Left lung (tissue), 10 donors: ENCODE measurements around the gene USF2. TPM values are rescaled to one million over a fixed set of nuclear protein-coding genes. Genes with fewer than 3 reads are reported as not detected.

Experiments used
- ATAC-seq: fragments of 200-7000 bp; cut with Tn5 transposase; one replicate; pipeline ENCODE4 v1.9.1; 2020; ENCODE audit warnings: moderate library complexity
- DNase-seq, 4 donors: peaks; one replicate each; pipeline ENCODE4 v3.0.0-alpha.2; 2013 to 2020
- H3K27ac ChIP-seq, 2 donors: fragments of 200-600 bp; sonication (generic) in 1 of 2; one replicate each; pipeline versions ENCODE4 v1.5.0 to v1.8.0; 2020 to 2021
- H3K27me3 ChIP-seq, 2 donors: fragments of 200-600 bp; sonication (generic) in 1 of 2; one replicate each; pipeline versions ENCODE4 v1.5.0 to v1.8.0; 2020 to 2021
- H3K36me3 ChIP-seq, 2 donors: fragments of 200-600 bp; sonication (generic) in 1 of 2; one replicate each; pipeline versions ENCODE4 v1.5.0 to v1.8.0; 2020 to 2021
- H3K4me1 ChIP-seq, 2 donors: fragments of 200-600 bp; one replicate each; pipeline ENCODE4 v1.8.0; 2021
- H3K4me3 ChIP-seq, 2 donors: fragments of 200-600 bp; sonication (generic) in 1 of 2; one replicate each; pipeline versions ENCODE4 v1.5.0 to v1.8.0; 2020 to 2021; ENCODE audit warnings: mild to moderate bottlenecking in 1 of 2
- H3K9me3 ChIP-seq, 2 donors: fragments of 200-600 bp; sonication (generic) in 1 of 2; one replicate each; pipeline versions ENCODE4 v1.5.0 to v1.8.0; 2020 to 2021
- intact Hi-C, 2 donors: fragments of 100-400 bp; cut with DNase I; formaldehyde crosslinking; loops; one replicate each; pipeline versions ENCODE4 v1.11.2 to v1.14.2; 2022
- polyA plus RNA-seq, 6 donors: library from polyadenylated mRNA; unstranded; fragments of 120-200 nt; gene quantifications; one replicate each; pipeline ENCODE4 v1.2.1, GENCODE V29; 2013; ENCODE audit not compliant: insufficient read length in 6 of 6
- total RNA-seq, 2 donors: library from RNA; stranded (reverse); fragmentation: NEBNext Ultra II Directional; extraction: Animal tissue kit (Norgen Biotek cat#: 25700); gene quantifications; one replicate each; pipeline ENCODE4 v1.2.1, GENCODE V29; 2021
- TF ChIP-seq, protein P1 (sequence below), 2 donors: fragments of 200-600 bp; sonication (generic) in 1 of 2; IDR thresholded peaks; one replicate each; pipeline versions ENCODE4 v1.5.0 to v1.8.0; 2021; ENCODE audit warnings: antibody characterized with exemption in 2 of 2
- donor health status: DM: no; HTN: yes; CAD: no.
- donor health status: DM: no; HTN: no; CAD: no.

Gene USF2
- total and polyA plus RNA-seq, 8 donors: 123 to 187 (median 162) TPM

DNA sequence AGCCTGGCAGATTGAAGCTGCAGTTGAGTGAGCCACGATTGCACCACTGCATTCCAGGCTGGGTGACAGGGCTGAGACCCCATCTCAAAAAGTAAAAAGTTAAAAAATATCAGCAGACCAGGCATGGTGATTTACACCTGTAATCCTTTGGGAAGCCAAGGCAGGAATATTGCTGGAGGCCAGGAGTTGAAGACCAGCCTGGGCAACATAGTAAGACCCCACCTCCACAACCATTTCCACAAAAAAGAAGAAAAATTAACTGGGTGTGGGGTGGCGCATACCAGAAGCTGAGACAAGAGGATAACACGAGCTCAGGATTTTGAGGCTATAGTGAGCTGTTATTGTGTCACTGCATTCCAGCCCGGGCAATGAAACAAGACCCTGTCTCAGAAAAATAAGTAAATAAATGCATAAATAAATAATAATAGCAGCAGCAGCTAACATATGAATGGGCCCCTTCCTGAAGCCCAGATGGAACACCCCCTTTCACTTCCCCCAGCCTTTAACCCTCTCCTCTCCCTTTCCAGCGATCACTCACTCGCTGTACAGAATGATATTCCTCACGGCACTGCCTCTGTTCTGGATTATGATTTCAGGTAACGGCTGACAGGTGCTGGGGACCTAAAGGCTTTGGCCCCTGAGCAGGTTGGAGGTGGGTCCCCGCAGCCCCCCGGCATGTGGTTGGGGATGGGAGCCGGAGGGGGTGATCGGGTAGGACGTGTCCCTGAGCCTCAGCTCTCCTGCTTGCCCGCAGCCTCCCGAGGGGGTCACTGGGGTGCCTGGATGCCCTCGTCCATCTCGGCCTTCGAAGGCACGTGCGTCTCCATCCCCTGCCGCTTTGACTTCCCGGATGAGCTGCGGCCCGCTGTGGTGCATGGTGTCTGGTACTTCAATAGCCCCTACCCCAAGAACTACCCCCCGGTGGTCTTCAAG is 26.4 kb downstream of the USF2 start:
- no peak overlapping the region for H3K27ac ChIP-seq
- H3K4me1 ChIP-seq: peaks cover 0 to 5% of the 10 kb centered on the region in 2 donors
- H3K27me3 ChIP-seq: peaks cover 0 to 61% of the 10 kb centered on the region in 2 donors
- no peak for ATAC-seq
- intact Hi-C loops: no loop called here
- H3K36me3 ChIP-seq: no peaks in the 10 kb centered on the region
- H3K9me3 ChIP-seq: no peaks in the 10 kb centered on the region
- DNase-seq: peak in 1 of 4 donors; percentile 71
- TF ChIP-seq, protein P1, sequence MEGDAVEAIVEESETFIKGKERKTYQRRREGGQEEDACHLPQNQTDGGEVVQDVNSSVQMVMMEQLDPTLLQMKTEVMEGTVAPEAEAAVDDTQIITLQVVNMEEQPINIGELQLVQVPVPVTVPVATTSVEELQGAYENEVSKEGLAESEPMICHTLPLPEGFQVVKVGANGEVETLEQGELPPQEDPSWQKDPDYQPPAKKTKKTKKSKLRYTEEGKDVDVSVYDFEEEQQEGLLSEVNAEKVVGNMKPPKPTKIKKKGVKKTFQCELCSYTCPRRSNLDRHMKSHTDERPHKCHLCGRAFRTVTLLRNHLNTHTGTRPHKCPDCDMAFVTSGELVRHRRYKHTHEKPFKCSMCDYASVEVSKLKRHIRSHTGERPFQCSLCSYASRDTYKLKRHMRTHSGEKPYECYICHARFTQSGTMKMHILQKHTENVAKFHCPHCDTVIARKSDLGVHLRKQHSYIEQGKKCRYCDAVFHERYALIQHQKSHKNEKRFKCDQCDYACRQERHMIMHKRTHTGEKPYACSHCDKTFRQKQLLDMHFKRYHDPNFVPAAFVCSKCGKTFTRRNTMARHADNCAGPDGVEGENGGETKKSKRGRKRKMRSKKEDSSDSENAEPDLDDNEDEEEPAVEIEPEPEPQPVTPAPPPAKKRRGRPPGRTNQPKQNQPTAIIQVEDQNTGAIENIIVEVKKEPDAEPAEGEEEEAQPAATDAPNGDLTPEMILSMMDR (IDR thresholded peaks at IDR 0.05): no peak
- H3K4me3 ChIP-seq: no peak overlapping the region

DNA sequence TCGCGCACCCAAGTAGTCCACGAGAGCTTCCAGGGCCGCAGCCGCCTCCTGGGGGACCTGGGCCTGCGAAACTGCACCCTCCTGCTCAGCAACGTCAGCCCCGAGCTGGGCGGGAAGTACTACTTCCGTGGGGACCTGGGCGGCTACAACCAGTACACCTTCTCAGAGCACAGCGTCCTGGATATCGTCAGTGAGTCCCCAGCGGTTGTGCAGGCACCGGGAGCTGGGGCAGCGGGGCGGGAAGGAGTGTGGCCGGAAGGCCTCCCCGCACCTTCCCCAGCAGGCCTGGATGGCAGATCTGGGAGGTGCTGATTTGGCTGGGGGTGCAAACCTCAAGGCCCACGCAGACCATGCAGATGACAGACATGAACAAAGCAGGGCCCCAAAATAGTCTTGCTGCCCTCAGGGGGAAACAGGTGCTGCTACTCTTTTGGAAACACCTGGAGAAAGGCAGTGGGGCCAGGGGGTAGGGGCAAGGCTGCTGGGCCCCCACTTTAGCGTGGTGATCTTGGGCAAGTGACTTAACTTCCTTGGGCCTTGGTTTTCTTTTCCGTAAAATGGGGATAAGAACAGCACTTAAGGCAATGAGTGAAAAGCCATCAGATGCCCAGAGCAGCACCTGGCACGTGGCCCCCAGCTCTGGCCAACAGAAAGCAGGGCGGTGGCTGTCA is 27.2 kb downstream of the USF2 start:
- TF ChIP-seq, protein P1 (IDR thresholded peaks at IDR 0.05): no peak
- H3K4me1 ChIP-seq: peaks cover 0 to 5% of the 10 kb centered on the region in 2 donors
- H3K9me3 ChIP-seq: no peaks in the 10 kb centered on the region
- no peak overlapping the region for H3K27ac ChIP-seq
- DNase-seq (no peak), ATAC-seq (no peak)
- no peaks in the 10 kb centered on the region for H3K36me3 ChIP-seq
- peaks cover 0 to 65% of the 10 kb centered on the region in 2 donors for H3K27me3 ChIP-seq
- no peak overlapping the region for H3K4me3 ChIP-seq
- intact Hi-C loops: no loop called here

GRCh38 chr19:35296644-35297514 is 28.1 kb downstream of the USF2 start:
- DNase-seq: no peak
- intact Hi-C loops: no loop called here
- H3K27ac ChIP-seq: no peak overlapping the region
- H3K4me3 ChIP-seq: no peak overlapping the region
- H3K36me3 ChIP-seq: no peaks in the 10 kb centered on the region
- H3K27me3 ChIP-seq: peaks cover 0 to 56% of the 10 kb centered on the region in 2 donors
- ATAC-seq: no peak
- TF ChIP-seq, protein P1 (IDR thresholded peaks at IDR 0.05): no peak
- H3K9me3 ChIP-seq: no peaks in the 10 kb centered on the region
- H3K4me1 ChIP-seq: peaks cover 0 to 5% of the 10 kb centered on the region in 2 donors

DNA sequence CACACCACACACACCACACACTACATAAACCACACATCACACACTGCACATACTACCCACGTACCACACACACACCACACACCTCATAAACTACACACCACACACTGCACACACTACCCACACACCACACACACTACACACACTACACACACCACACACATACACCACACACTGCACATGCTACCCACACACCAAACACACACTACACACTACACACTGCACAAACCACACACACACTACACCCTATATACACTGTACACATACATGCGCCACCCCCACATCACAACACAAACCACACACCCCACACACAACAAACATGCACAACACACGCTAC is 28.7 kb downstream of the USF2 start:
- Histone ChIP-seq H3K4me3 (no peak overlapping the region), H3K27me3 (peaks cover 0 to 53% of the 10 kb centered on the region in 2 donors), H3K9me3 (no peaks in the 10 kb centered on the region), H3K4me1 (peaks cover 0 to 5% of the 10 kb centered on the region in 2 donors), H3K27ac (no peak overlapping the region), H3K36me3 (no peaks in the 10 kb centered on the region)
- DNase-seq (no peak), ATAC-seq (no peak)
- TF ChIP-seq, protein P1 (IDR thresholded peaks at IDR 0.05): no peak
- intact Hi-C loops: no loop called here
